ENCODE data around the gene CASD1.

DNA sequence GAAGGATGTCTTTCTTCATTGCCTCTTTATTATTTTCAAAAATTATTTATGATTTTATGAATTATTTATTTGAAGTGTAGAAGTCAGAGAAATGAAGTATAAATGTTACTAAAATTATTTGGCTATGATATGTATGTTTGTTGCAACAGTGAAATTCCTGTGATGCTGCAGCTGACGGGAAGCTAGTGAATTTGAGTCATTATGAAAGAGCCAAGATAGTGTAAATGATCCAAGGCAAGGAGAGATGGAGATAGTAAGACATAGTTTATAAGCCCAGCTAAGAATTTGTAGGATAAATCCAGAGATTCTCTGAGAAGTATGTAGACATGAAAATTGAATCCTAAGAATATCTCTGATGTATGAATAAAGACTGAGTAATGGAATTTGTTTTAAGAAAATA lies 30.8 kb downstream of the CASD1 start:
- TF ChIP-seq, protein P1, sequence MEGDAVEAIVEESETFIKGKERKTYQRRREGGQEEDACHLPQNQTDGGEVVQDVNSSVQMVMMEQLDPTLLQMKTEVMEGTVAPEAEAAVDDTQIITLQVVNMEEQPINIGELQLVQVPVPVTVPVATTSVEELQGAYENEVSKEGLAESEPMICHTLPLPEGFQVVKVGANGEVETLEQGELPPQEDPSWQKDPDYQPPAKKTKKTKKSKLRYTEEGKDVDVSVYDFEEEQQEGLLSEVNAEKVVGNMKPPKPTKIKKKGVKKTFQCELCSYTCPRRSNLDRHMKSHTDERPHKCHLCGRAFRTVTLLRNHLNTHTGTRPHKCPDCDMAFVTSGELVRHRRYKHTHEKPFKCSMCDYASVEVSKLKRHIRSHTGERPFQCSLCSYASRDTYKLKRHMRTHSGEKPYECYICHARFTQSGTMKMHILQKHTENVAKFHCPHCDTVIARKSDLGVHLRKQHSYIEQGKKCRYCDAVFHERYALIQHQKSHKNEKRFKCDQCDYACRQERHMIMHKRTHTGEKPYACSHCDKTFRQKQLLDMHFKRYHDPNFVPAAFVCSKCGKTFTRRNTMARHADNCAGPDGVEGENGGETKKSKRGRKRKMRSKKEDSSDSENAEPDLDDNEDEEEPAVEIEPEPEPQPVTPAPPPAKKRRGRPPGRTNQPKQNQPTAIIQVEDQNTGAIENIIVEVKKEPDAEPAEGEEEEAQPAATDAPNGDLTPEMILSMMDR (optimal IDR thresholded peaks at IDR 0.05 in 1 of 3, IDR thresholded peaks at IDR 0.05 in 1 of 3, conservative IDR thresholded peaks at IDR 0.05 in 1 of 3; ENCODE audit: extremely low read depth in 1 of 3, insufficient read depth in 2 of 3, low read length in 3 of 3): no peak
- no peak for TF ChIP-seq EZH2 (IDR thresholded peaks at IDR 0.05; ENCODE audit: low read length)

Measured in keratinocyte (primary cell).